ENCODE data around the gene ID2. TPM values are rescaled to one million over a fixed set of nuclear protein-coding genes. Genes with fewer than 3 reads are reported as not detected.

Gene ID2
- total RNA-seq, 1 experiment from 2014 or later, result 21.8 TPM

- peak; percentile 26 for DNase-seq (ENCODE audit: low read depth)
Measured at GRCh38 chr2:8669157-8669817, 12.6 kb upstream of the ID2 start.

GRCh38 chr2:8670580-8670979, 11.3 kb upstream of the ID2 start:
- no peak for DNase-seq (ENCODE audit: low read depth)

GRCh38 chr2:8671176-8671575, 10.7 kb upstream of the ID2 start:
- no peak for DNase-seq (ENCODE audit: low read depth)

- DNase-seq (ENCODE audit: low read depth), result no peak
Measured at GRCh38 chr2:8671802-8672201, 10.1 kb upstream of the ID2 start.

GRCh38 chr2:8672940-8673339, 8.9 kb upstream of the ID2 start:
- DNase-seq (ENCODE audit: low read depth), result no peak

- DNase-seq (ENCODE audit: low read depth), result no peak
Measured at GRCh38 chr2:8673381-8673780, 8.5 kb upstream of the ID2 start.

GRCh38 chr2:8674420-8675009, 7.3 kb upstream of the ID2 start:
- no peak for DNase-seq (ENCODE audit: low read depth)

- DNase-seq (ENCODE audit: low read depth), result no peak
Measured at GRCh38 chr2:8675543-8675942, 6.3 kb upstream of the ID2 start.

- DNase-seq (ENCODE audit: low read depth), result no peak
Measured at GRCh38 chr2:8676191-8676920, 5.5 kb upstream of the ID2 start.

- no peak for DNase-seq (ENCODE audit: low read depth)
Measured at GRCh38 chr2:8676921-8677645, 4.8 kb upstream of the ID2 start.

GRCh38 chr2:8677646-8678592, 3.9 kb upstream of the ID2 start:
- DNase-seq (ENCODE audit: low read depth), result no peak

GRCh38 chr2:8678731-8679566, 2.9 kb upstream of the ID2 start:
- DNase-seq (ENCODE audit: low read depth), result peak; percentile 91

GRCh38 chr2:8679567-8679826, 2.4 kb upstream of the ID2 start:
- no peak for DNase-seq (ENCODE audit: low read depth)

- DNase-seq (ENCODE audit: low read depth), result no peak
Measured at GRCh38 chr2:8679827-8680731, 1.8 kb upstream of the ID2 start.

GRCh38 chr2:8680822-8681760, 765 bp upstream of the ID2 start:
- DNase-seq (ENCODE audit: low read depth), result peak; percentile 56

- peak; percentile 15 for DNase-seq (ENCODE audit: low read depth)
Measured at GRCh38 chr2:8682719-8683667, 1.1 kb downstream of the ID2 start.

- DNase-seq (ENCODE audit: low read depth), result no peak
Measured at GRCh38 chr2:8684540-8684877, 2.7 kb downstream of the ID2 start.

Measured in HT1080 (cell line).